ENCODE data around the gene FAM13A. TPM values are rescaled to one million over a fixed set of nuclear protein-coding genes. Genes with fewer than 3 reads are reported as not detected.

FAM13A gene
- total and polyA plus RNA-seq, 12 donors = 10.1 to 61.6 (median 29.1) TPM

GRCh38 chr4:88955580-88956380 is 101.2 kb downstream of the FAM13A start:
- DNase-seq = no peak
- Histone ChIP-seq H3K27me3 (no peaks in the 10 kb centered on the region), H3K4me1 (replicated peaks in 1 of 2) (peaks cover 0 to 12% of the 10 kb centered on the region in 2 donors), H3K36me3 (replicated peaks in 1 of 2) (no peaks in the 10 kb centered on the region), H3K27ac (no peak overlapping the region), H3K4me3 (no peak overlapping the region), H3K9me3 (replicated peaks in 1 of 3) (no peaks in the 10 kb centered on the region)
- intact Hi-C loops (cut with DNase I) = no loop called here
- TF ChIP-seq POLR2A (IDR thresholded peaks at IDR 0.05) = no peak
- WGBS, 4 donors = 81 to 92% (median 86%) methylated on average over 3 of the region's 3 CpGs

GRCh38 chr4:88953400-88953799 is 103.6 kb downstream of the FAM13A start:
- TF ChIP-seq CTCF (IDR thresholded peaks at IDR 0.05) (no peak), POLR2A (IDR thresholded peaks at IDR 0.05) (no peak)
- intact Hi-C loops (cut with DNase I) = no loop called here
- Histone ChIP-seq H3K27ac (no peak overlapping the region), H3K4me1 (replicated peaks in 1 of 2) (peaks cover 0 to 8% of the 10 kb centered on the region in 2 donors), H3K36me3 (replicated peaks in 1 of 2) (no peaks in the 10 kb centered on the region), H3K9me3 (replicated peaks in 1 of 3) (no peaks in the 10 kb centered on the region), H3K27me3 (no peaks in the 10 kb centered on the region), H3K4me3 (no peak overlapping the region)
- WGBS, 4 donors = 78 to 93% (median 88%) methylated on average over 2 of the region's 2 CpGs
- DNase-seq = no peak

- no peaks in the 10 kb centered on the region for H3K36me3 ChIP-seq (replicated peaks in 1 of 2)
- no peak overlapping the region for H3K4me3 ChIP-seq
- H3K4me1 ChIP-seq (replicated peaks in 1 of 2) = no peaks in the 10 kb centered on the region
- H3K27me3 ChIP-seq = no peaks in the 10 kb centered on the region
- intact Hi-C loops (cut with DNase I) = no loop called here
- WGBS, 4 donors = 76 to 91% (median 85%) methylated on average over 3 of the region's 3 CpGs
- DNase-seq = no peak
- TF ChIP-seq POLR2A (IDR thresholded peaks at IDR 0.05) (no peak), CTCF (IDR thresholded peaks at IDR 0.05) (no peak)
- H3K9me3 ChIP-seq (replicated peaks in 1 of 3) = no peaks in the 10 kb centered on the region
- H3K27ac ChIP-seq = no peak overlapping the region
Measured at GRCh38 chr4:88952081-88952480, 104.9 kb downstream of the FAM13A start.

- intact Hi-C loops (cut with DNase I) = no loop called here
- Histone ChIP-seq H3K4me1 (replicated peaks in 1 of 2) (no peaks in the 10 kb centered on the region), H3K27ac (no peak overlapping the region), H3K9me3 (replicated peaks in 1 of 3) (no peaks in the 10 kb centered on the region), H3K4me3 (no peak overlapping the region), H3K36me3 (replicated peaks in 1 of 2) (no peaks in the 10 kb centered on the region), H3K27me3 (no peaks in the 10 kb centered on the region)
- WGBS, 4 donors = 89 to 94% (median 90%) methylated on average over 2 of the region's 2 CpGs
- DNase-seq = no peak
- TF ChIP-seq CTCF (IDR thresholded peaks at IDR 0.05) = no peak
- no peak for TF ChIP-seq POLR2A (IDR thresholded peaks at IDR 0.05)
Measured at GRCh38 chr4:88949605-88950004, 107.4 kb downstream of the FAM13A start.

GRCh38 chr4:88940506-88940905 is 116.5 kb downstream of the FAM13A start:
- TF ChIP-seq POLR2A (IDR thresholded peaks at IDR 0.05) = no peak
- TF ChIP-seq CTCF (IDR thresholded peaks at IDR 0.05) = no peak
- H3K27ac ChIP-seq = no peak overlapping the region
- H3K27me3 ChIP-seq = no peaks in the 10 kb centered on the region

More at GRCh38 chr4:88940506-88940905, 116.5 kb downstream of the FAM13A start:
- H3K4me3 ChIP-seq = no peak overlapping the region
- no peaks in the 10 kb centered on the region for H3K36me3 ChIP-seq (replicated peaks in 1 of 2)
- 88 to 92% (median 91%) methylated on average over 2 of the region's 2 CpGs for WGBS, 4 donors
- no peak for DNase-seq
- no peaks in the 10 kb centered on the region for H3K9me3 ChIP-seq (replicated peaks in 1 of 3)
- intact Hi-C loops (cut with DNase I) = no loop called here
- H3K4me1 ChIP-seq (replicated peaks in 1 of 2) = no peaks in the 10 kb centered on the region
